HuH-7.5 (cell line): ENCODE data around the gene ITIH3.

Source experiments
- DNase-seq: peaks from one replicate; pipeline ENCODE4 v3.0.0; 2011; ENCODE audit warnings: low spot score

The ITIH3 gene

GRCh38 chr3:52845691-52846431 is 51.3 kb downstream of the ITIH3 start:
- no peak for DNase-seq

GRCh38 chr3:52846432-52846965 is 51.9 kb downstream of the ITIH3 start:
- no peak for DNase-seq

GRCh38 chr3:52847241-52847640 is 52.6 kb downstream of the ITIH3 start:
- DNase-seq: no peak

GRCh38 chr3:52847726-52848125 is 53.1 kb downstream of the ITIH3 start:
- DNase-seq: no peak

- no peak for DNase-seq
These were observed 54.0 kb downstream of the ITIH3 start for GRCh38 chr3:52848617-52849016.

- DNase-seq: no peak
These were observed 55.1 kb downstream of the ITIH3 start for GRCh38 chr3:52849656-52850055.

- peak; percentile 57 for DNase-seq
These were observed 56.8 kb downstream of the ITIH3 start for GRCh38 chr3:52851348-52851747.

- DNase-seq: no peak
These were observed 57.8 kb downstream of the ITIH3 start for GRCh38 chr3:52852419-52852818.

GRCh38 chr3:52854013-52854412 is 59.4 kb downstream of the ITIH3 start:
- no peak for DNase-seq

- no peak for DNase-seq
These were observed 62.1 kb downstream of the ITIH3 start for GRCh38 chr3:52856666-52857065.

- no peak for DNase-seq
These were observed 62.5 kb downstream of the ITIH3 start for GRCh38 chr3:52857133-52857532.

GRCh38 chr3:52857864-52858263 is 63.3 kb downstream of the ITIH3 start:
- no peak for DNase-seq
